ENCODE results near the gene SNX9. TPM values are rescaled to one million over a fixed set of nuclear protein-coding genes. Genes with fewer than 3 reads are reported as not detected.

SNX9 gene
- total and polyA plus RNA-seq, 12 donors, result 18.8 to 39.7 (median 31.2) TPM

- no peak overlapping the region for H3K4me3 ChIP-seq
- DNase-seq (no peak), ATAC-seq (peak in 1 of 8 donors; percentile 31)
- no peak for TF ChIP-seq CTCF (IDR thresholded peaks at IDR 0.05)
- peaks cover 4 to 70% (median 40%) of the 10 kb centered on the region in 9 donors for H3K4me1 ChIP-seq
- no peak overlapping the region for H3K27ac ChIP-seq
- intact Hi-C loops (cut with DNase I), result no loop called here
- WGBS, 2 donors, result 49 to 50% methylated on average over 4 of the region's 4 CpGs
- H3K36me3 ChIP-seq, result no peaks in the 10 kb centered on the region
- peaks cover 0 to 5% (median 0%) of the 10 kb centered on the region in 11 donors for H3K9me3 ChIP-seq
- no peaks in the 10 kb centered on the region for H3K27me3 ChIP-seq
Observed at GRCh38 chr6:157860505-157860991, 37.5 kb downstream of the SNX9 start.

- H3K36me3 ChIP-seq, result no peaks in the 10 kb centered on the region
- 55 to 61% methylated on average over 4 of the region's 4 CpGs for WGBS, 2 donors
- H3K4me1 ChIP-seq, result peaks cover 4 to 73% (median 40%) of the 10 kb centered on the region in 9 donors
- ATAC-seq, result no peak
- no peaks in the 10 kb centered on the region for H3K27me3 ChIP-seq
- H3K4me3 ChIP-seq, result no peak overlapping the region
- no peak for TF ChIP-seq CTCF (IDR thresholded peaks at IDR 0.05)
- H3K9me3 ChIP-seq, result no peaks in the 10 kb centered on the region
- intact Hi-C loops (cut with DNase I), result no loop called here
- no peak for DNase-seq
- no peak overlapping the region for H3K27ac ChIP-seq
Observed at GRCh38 chr6:157861184-157861583, 38.1 kb downstream of the SNX9 start.

- ATAC-seq, result peak in 2 of 8 donors; percentile 54 to 83
- H3K27ac ChIP-seq, result no peak overlapping the region
- intact Hi-C loops (cut with DNase I), result no loop called here
- H3K27me3 ChIP-seq, result no peaks in the 10 kb centered on the region
- H3K4me3 ChIP-seq, result no peak overlapping the region
- H3K4me1 ChIP-seq, result peaks cover 4 to 73% (median 42%) of the 10 kb centered on the region in 9 donors
- no peak for DNase-seq
- no peaks in the 10 kb centered on the region for H3K36me3 ChIP-seq
- TF ChIP-seq CTCF (IDR thresholded peaks at IDR 0.05), result no peak
- H3K9me3 ChIP-seq, result no peaks in the 10 kb centered on the region
- 72 to 83% methylated on average over 3 of the region's 3 CpGs for WGBS, 2 donors
Observed at GRCh38 chr6:157861814-157862213, 38.8 kb downstream of the SNX9 start.

GRCh38 chr6:157862706-157863105 lies 39.7 kb downstream of the SNX9 start:
- DNase-seq (no peak), ATAC-seq (no peak)
- Histone ChIP-seq H3K27me3 (no peaks in the 10 kb centered on the region), H3K36me3 (no peaks in the 10 kb centered on the region), H3K4me3 (no peak overlapping the region), H3K4me1 (peaks cover 7 to 74% (median 51%) of the 10 kb centered on the region in 9 donors), H3K27ac (no peak overlapping the region), H3K9me3 (no peaks in the 10 kb centered on the region)
- TF ChIP-seq CTCF (IDR thresholded peaks at IDR 0.05), result no peak
- whole genome bisulfite sequencing, 2 donors, result 44 to 63% methylated on average over 1 of the region's 1 CpG
- intact Hi-C loops (cut with DNase I), result no loop called here

All from heart right ventricle (tissue), 16 donors.